ENCODE measurements around the gene NAV1. TPM values are rescaled to one million over a fixed set of nuclear protein-coding genes. Genes with fewer than 3 reads are reported as not detected.

NAV1 gene
- total and polyA plus RNA-seq, 9 of the 15 experiments (the other 6 are each of a cell fraction or from before 2014, with no cell fraction given) = 0.91 to 16.8 (median 3.2) TPM

DNA sequence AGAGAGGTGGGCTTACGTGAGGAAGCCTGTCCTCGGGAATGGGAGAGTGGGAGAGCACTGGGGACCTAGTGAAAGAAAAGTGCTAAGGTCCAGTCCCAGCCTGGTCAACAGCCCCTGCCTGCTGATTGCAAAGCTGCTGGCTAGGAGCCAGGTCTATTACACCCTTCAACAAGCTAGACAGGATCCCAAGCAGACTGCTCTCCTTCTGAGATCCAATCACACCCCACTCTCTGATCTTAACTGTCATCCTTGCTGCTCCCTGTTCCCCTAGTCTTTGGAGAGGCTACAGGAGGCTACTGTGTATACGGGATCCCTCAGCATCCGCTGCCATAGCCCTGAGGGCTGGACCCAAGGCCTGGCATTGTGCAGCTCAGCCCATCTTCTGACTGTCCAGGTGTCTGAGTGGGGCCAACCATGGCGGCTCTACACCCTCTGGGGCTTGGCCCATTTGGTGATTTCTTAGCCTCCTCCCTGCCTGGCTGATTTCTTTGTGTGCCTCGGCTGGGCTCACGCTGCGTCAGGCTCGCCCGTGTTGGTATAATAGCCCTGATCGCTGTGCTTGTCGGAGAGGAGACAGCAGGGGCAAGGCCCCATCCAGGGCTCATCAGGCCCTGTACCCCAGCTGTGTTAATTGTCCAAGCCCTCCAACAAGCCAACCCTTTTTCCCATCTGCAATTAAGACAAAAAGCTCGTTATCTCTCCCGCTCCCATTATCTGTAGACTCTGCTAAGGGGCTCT, 43.9 kb downstream of the NAV1 start (continued):
- TF ChIP-seq SMAD1 (IDR thresholded peaks at IDR 0.05; ENCODE audit: low read depth, low read length, partially characterized antibody) = peak; percentile 79

GRCh38 chr1:201583663-201584062, 44.7 kb downstream of the NAV1 start:
- ChIA-PET POLR2A (interaction anchor here (0.6 to 3.6 kb wide), 7 partner anchors 9 to 70 kb away, joined by 3 to 13 read pairs (median 4); no protein-coding TSS in a partner anchor), CTCF (ENCODE audit: low intra/inter-chr PET ratio) (interaction anchor here (0.7 kb wide), 1 partner anchor 245 kb away, joined by 3 read pairs; no protein-coding TSS in a partner anchor)
- ATAC-seq (no peak), FAIRE-seq (no peak), DNase-seq (ENCODE audit: extremely low read depth in 1 of 4, low spot score in 3 of 4) (no peak)
- in situ Hi-C loops (cut with MboI) (no loop called here), intact Hi-C loops (cut with micrococcal nuclease) (loop anchor here (2.0 kb wide), 1 partner anchor 17 kb away; no protein-coding TSS in a partner anchor)
- Histone ChIP-seq H3K4me1 (replicated peaks in 1 of 2; ENCODE audit: control insufficient read depth in 2 of 2, insufficient read depth in 2 of 2, low read length in 2 of 2) (peaks cover 31 to 47% of the 10 kb centered on the region in 2 experiments), H3K4me2 (ENCODE audit: insufficient read depth, low read length) (no peak overlapping the region), H3K9ac (ENCODE audit: insufficient read depth in 1 of 2, low read depth in 2 of 2, low read length in 2 of 2) (no peak overlapping the region), H3K27ac (ENCODE audit: extremely low read depth, low read depth, low read length) (no peak overlapping the region), H3K4me3 (no peak overlapping the region), H4K20me1 (replicated peaks; ENCODE audit: control insufficient read depth, insufficient read depth, low read length) (no peaks in the 10 kb centered on the region), H3K27me3 (ENCODE audit: control insufficient read depth in 2 of 2, insufficient read depth in 2 of 2, low read length in 2 of 2) (no peaks in the 10 kb centered on the region), H3K9me3 (replicated peaks; ENCODE audit: control insufficient read depth, insufficient read depth, low read depth, low read length) (no peaks in the 10 kb centered on the region), H3K79me2 (ENCODE audit: control insufficient read depth, insufficient read depth, low read length) (no peaks in the 10 kb centered on the region), H2AFZ (ENCODE audit: low read depth, low read length) (no peak overlapping the region), H3K9me1 (ENCODE audit: control insufficient read depth, insufficient read depth, low read length) (no peaks in the 10 kb centered on the region), H3K36me3 (ENCODE audit: control insufficient read depth, insufficient read depth, low read length) (no peaks in the 10 kb centered on the region)
- no TSS peak for BruUV-seq (replicated peaks)
- no peak for TF ChIP-seq NR2C2 (CRISPR knock-in tag; IDR thresholded peaks at IDR 0.05)
- TF ChIP-seq NR2C2 (tag; IDR thresholded peaks at IDR 0.05) = 0 out of 2 replicates have a peak, but pooled peaks have one; percentile 3
- TF ChIP-seq HMG20B (CRISPR knock-in tag; IDR thresholded peaks at IDR 0.05) = no peak
- WGBS (ENCODE audit: insufficient coverage, low coverage, missing lambda C conversion rate) = 81% methylated on average over 3 of the region's 3 CpGs

Data from K562 (cell line).